Stimulated activated CD8-positive, alpha-beta memory T cell treated with anti-CD3 and anti-CD28 coated beads, Interleukin-15, amount 100 ng/mL, for 48 hours (primary cell): ENCODE results near the gene HDLBP.

Experiments used
- DNase-seq, 2 donors: peaks; one replicate each; pipeline ENCODE4 v3.0.0-alpha.2; 2020; ENCODE audit warnings: low read depth in 2 of 2

Gene HDLBP

GRCh38 chr2:241273210-241274020 lies 42.1 kb downstream of the HDLBP start:
- DNase-seq, result no peak

GRCh38 chr2:241272303-241273209 lies 42.9 kb downstream of the HDLBP start:
- DNase-seq, result peak; percentile 51 to 52

GRCh38 chr2:241271706-241272302 lies 43.7 kb downstream of the HDLBP start:
- DNase-seq, result peak; percentile 45 to 53

- no peak for DNase-seq
Measured at GRCh38 chr2:241270531-241270930, 44.9 kb downstream of the HDLBP start.

DNA sequence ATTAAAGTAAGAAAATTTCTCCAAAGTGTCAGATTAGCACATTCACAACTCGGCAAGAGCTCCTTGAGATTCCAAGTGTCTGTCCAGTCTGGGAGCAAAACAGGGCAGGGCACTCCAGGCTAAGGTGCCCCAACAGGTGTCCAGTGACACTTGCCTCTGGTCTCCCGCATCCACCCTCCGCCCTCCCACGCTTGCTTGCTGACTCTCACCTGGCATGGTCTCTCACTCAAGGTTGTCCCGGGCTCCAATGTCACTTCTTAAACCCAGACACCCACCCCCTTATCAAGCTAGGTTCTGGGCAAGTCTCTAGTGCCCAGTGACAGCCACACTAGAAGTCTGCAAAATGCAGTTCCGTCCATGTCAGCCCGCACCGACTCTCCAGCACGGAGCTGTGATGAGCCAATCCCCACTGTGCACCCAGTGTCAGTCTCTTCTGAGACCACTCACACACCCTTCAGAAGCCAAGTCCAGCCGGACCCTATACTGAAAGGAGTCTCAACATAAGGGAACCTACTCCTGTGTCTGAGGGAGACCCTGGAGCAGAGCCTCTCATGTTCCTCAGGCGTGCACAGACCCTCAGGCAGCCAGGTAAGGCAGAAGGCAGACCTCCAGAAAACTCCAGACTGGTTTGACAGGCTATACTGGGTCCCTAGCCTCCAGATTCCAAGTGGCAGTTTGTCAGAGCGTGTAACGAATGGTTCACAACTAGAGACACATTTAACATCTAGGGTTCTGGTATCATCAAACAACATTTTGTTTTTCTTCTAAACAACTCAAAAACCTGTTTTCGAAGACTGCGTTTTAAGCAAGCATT lies 45.6 kb downstream of the HDLBP start:
- DNase-seq, result no peak

- no peak for DNase-seq
Measured at GRCh38 chr2:241268716-241269445, 46.6 kb downstream of the HDLBP start.

GRCh38 chr2:241268306-241268705 lies 47.2 kb downstream of the HDLBP start:
- DNase-seq, result no peak

- no peak for DNase-seq
Measured at GRCh38 chr2:241267249-241268067, 48.0 kb downstream of the HDLBP start.

DNA sequence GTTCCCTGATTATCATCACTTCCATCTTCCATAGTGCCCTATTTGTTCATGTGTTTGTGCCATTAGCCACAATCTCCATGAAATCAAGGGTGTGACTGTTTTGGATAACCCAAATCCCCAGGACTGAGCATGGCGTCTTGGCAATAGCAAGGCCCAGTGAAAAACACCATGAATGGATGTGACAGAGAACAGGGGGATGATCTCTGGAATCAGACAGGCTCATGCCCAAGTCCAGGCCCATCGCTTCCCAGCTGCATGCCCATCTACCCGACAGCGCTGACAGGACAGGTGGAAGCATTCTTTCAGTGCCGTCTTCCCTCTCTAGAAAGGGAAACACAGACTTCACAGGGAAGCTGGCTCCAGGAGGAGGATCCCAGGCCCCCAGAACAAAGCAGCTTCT lies 50.0 kb downstream of the HDLBP start:
- no peak for DNase-seq

GRCh38 chr2:241263061-241263460 lies 52.4 kb downstream of the HDLBP start:
- no peak for DNase-seq

- no peak for DNase-seq
Measured at GRCh38 chr2:241261628-241262027, 53.8 kb downstream of the HDLBP start.

DNA sequence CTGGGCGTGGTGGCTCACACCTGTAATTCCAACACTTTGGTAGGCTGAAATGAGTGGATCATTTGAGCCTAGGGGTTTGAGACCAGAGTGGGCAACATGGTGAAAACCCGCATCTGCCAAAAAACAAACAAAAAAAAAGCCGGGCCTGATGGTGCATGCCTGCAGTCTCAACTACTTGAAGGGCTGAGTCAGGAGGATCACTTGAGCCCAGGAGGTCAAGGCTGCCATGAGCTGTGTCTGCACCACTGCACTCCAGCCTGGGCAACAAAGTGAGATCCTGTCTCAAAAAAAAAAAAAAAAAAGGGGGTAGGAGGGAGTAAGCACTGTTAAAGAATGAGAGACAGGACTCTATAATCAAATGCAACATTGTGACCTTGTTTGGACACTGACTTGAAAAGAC lies 54.6 kb downstream of the HDLBP start:
- DNase-seq, result no peak

DNA sequence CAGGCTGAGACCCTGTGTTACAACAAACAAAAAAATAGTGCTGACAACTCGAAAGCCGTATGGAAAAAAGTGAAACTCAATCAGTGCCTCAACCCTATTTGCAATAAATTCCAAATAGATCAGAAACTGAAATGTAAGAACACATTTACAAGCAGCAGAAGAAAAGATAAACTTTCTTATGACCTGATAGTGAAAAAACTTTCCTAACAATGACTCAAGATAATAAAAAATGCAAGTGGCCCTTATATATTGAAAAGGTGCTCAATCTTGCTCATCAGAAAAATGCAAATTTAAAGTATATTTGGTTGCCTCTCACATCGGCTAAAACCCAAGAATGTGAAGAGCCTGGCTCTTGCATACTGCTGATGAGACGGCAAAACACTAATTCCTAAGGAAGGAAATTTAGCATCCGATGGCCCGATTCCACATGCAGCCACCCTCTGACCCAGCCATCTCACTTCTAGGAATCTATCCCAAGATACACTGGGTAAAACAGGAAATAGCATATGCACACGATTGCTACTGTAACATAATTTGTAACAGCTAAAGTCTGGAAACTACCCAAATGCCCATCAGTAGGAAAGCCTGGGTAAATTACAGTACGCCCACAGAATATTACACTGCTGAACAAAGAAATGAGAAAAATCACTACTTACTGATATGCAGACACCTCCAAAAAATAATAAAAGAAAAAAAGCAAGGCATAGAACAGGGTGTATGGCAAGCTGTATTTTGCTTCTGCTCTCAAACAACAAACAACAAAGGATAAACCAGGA lies 56.8 kb downstream of the HDLBP start:
- no peak for DNase-seq

- no peak for DNase-seq
Measured at GRCh38 chr2:241257419-241258032, 57.9 kb downstream of the HDLBP start.

DNA sequence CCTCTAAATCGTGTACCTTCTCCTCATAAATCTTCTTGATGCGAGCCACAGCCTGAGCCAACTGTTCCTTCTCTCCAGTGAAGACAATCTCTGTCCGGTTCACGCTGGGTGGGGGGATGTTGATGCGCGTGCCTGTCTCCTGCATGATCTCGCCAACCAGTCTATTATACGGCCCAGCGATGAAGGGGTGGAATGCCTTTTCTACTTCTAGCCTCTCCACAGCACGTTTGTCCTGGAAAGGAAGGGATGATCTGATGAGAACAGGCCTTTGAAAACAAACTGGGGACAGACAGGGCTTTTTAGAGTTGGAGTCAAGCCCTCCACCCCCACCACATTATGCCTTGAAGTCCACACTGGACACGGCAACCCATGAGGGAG lies 59.3 kb downstream of the HDLBP start:
- no peak for DNase-seq

DNA sequence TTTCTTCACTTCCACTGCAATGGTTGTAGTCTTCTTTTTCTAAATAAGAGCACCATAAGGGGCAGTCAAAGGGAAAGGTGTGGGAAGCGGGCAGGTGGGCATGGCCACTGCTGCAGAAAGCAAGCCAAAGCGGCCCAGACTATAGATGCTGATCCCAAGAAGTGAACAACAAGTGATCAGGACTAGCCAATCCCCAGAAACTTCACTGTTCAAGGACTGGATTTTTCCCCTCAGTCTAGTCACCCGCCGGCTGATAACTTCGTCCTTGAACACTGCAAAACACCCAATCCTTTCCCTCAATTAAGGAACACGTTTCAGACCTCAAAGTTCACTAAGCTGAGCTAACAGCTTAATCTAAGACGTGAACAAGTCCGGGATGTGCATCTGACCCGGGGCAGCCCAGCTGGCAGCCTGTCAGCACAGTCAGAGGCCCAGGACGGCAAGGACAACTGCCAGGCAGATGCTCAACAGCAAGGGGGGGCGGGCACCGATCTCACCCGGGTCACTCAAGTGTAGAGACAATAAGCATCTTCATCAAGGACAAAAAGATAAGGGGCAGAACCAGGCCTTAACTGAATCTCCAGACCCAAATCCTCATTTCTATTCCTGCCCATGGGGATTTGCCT lies 59.8 kb downstream of the HDLBP start:
- no peak for DNase-seq

DNA sequence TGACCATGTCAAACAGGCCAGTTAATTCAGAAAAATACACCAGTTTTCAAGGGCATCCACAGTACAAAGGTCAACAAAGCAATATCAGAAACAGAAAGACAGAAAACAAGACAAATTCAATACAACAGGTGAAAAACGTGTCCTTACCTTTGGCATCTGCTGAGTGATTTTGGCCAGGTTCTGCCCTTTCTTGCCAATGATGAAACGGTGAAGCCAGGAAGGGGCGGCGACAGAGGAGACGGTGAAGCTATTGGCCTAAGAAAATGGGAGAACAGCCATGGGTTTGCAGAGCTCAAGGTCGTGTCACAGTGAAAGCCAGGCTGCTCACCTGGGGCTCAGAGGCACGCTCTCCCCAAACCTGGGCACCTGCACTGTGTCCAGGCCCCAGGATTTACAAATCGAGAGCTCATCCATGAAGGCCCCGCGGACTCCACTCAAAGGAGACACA lies 60.5 kb downstream of the HDLBP start:
- DNase-seq, result no peak

DNA sequence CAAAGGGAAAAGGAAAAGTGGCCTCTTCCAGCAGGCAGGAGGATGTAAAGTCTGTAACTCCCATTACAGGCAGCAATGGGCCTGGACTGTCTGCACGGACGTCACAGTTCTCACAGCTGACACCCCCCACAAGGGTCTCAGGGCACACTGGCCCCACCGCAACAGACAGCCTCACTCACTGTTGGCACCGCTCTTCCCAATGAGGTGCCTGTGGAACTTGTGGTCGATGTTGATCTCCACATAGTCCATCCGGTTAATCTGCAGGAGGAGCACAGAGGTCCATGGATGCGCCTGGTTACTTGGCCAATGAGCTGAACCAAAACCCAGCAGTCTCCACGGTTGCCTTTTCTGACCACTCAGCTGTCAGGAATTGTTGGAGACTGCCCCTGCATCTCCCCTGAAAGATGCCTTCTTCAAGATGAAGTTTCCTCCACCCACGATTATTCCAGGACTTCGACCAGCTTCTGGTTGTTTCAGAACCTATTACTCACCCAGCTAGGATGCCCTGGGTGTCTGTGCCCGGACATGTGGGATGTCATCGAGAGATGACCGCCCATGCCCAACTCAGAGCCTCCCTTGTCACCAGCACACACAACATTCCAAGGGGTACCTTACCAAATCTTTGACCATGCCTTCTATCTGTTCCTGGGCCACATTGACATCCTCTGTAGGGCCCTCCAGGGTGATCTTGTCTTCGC lies 62.5 kb downstream of the HDLBP start:
- DNase-seq, result no peak
